HG03103 (cell line): ENCODE data around the gene GPR89A.
"Not testable (repeated sequence)": the region's sequence is repeated elsewhere in the genome, so short reads cannot be mapped to it uniquely, and the experiment has no call there.

ENCODE experiments used
- ATAC-seq: cut with Tn5 transposase; IDR thresholded peaks from one replicate; pipeline ENCODE4 v1.9.1; 2021; ENCODE audit warnings: low read depth; ENCODE audit not compliant: unreplicated experiment

Gene GPR89A

GRCh38 chr1:145607833-145608733 is at the start of gene GPR89A:
GPR89A (plus strand) TSS chr1:145607988; CDS start chr1:145608134, 146 bp downstream.
- ATAC-seq: peak; percentile 90

- not testable (repeated sequence) for ATAC-seq
Observed at GRCh38 chr1:145586820-145587219, 21.0 kb upstream of the GPR89A start.

GRCh38 chr1:145590806-145591205 is 17.0 kb upstream of the GPR89A start:
- ATAC-seq: not testable (repeated sequence)

- ATAC-seq: not testable (repeated sequence)
Observed at GRCh38 chr1:145592347-145592746, 15.4 kb upstream of the GPR89A start.

- not testable (repeated sequence) for ATAC-seq
Observed at GRCh38 chr1:145595421-145595820, 12.4 kb upstream of the GPR89A start.

- not testable (repeated sequence) for ATAC-seq
Observed at GRCh38 chr1:145596236-145596635, 11.6 kb upstream of the GPR89A start.

GRCh38 chr1:145599426-145599825 is 8.4 kb upstream of the GPR89A start:
- not testable (repeated sequence) for ATAC-seq

- no peak for ATAC-seq
Observed at GRCh38 chr1:145601593-145601992, 6.2 kb upstream of the GPR89A start.

- ATAC-seq: not testable (repeated sequence)
Observed at GRCh38 chr1:145606840-145607239, 948 bp upstream of the GPR89A start.

GRCh38 chr1:145607289-145607688 is 499 bp upstream of the GPR89A start:
- not testable (repeated sequence) for ATAC-seq

- ATAC-seq: not testable (repeated sequence)
Observed at GRCh38 chr1:145610744-145611143, 3.0 kb downstream of the GPR89A start.

GRCh38 chr1:145620073-145620472 is 12.3 kb downstream of the GPR89A start:
- ATAC-seq: not testable (repeated sequence)

GRCh38 chr1:145622177-145622576 is 14.4 kb downstream of the GPR89A start:
- not testable (repeated sequence) for ATAC-seq

- not testable (repeated sequence) for ATAC-seq
Observed at GRCh38 chr1:145636237-145636636, 28.4 kb downstream of the GPR89A start.

- not testable (repeated sequence) for ATAC-seq
Observed at GRCh38 chr1:145641886-145642285, 34.1 kb downstream of the GPR89A start.

GRCh38 chr1:145643990-145644389 is 36.2 kb downstream of the GPR89A start:
- ATAC-seq: not testable (repeated sequence)

- not testable (repeated sequence) for ATAC-seq
Observed at GRCh38 chr1:145656245-145656943, 48.6 kb downstream of the GPR89A start.

- ATAC-seq: not testable (repeated sequence)
Observed at GRCh38 chr1:145662502-145662901, 54.7 kb downstream of the GPR89A start.

- not testable (repeated sequence) for ATAC-seq
Observed at GRCh38 chr1:145665015-145665414, 57.2 kb downstream of the GPR89A start.

GRCh38 chr1:145670995-145671745 is 63.4 kb downstream of the GPR89A start:
- ATAC-seq: not testable (repeated sequence)

GRCh38 chr1:145673217-145673616 is 65.4 kb downstream of the GPR89A start:
- ATAC-seq: not testable (repeated sequence)
